ENCODE data around the gene BTF3. TPM values are rescaled to one million over a fixed set of nuclear protein-coding genes. Genes with fewer than 3 reads are reported as not detected.

BTF3 gene
- total RNA-seq, 1 experiment from 2014 or later, result 861 TPM

- Histone ChIP-seq H3K79me1 (ENCODE audit: insufficient read depth, low read depth, low read length, poor library complexity, severe bottlenecking) (no peaks in the 10 kb centered on the region), H3K4me2 (ENCODE audit: insufficient read depth, insufficient read length, low read length) (no peak overlapping the region), H4K91ac (ENCODE audit: insufficient read length, low read depth, low read length) (no peak overlapping the region), H2AFZ (ENCODE audit: low read length) (no peak overlapping the region), H2AK5ac (ENCODE audit: insufficient read length, low read length) (no peak overlapping the region), H3K23ac (ENCODE audit: insufficient read length, low read depth, low read length) (no peak overlapping the region), H2BK15ac (ENCODE audit: low read depth, low read length) (no peak overlapping the region), H4K5ac (ENCODE audit: insufficient read length, low read depth, low read length) (no peak overlapping the region), H3K9me3 (ENCODE audit: control insufficient read depth, low read depth, low read length) (no peaks in the 10 kb centered on the region), H3K56ac (ENCODE audit: insufficient read length, low read depth, low read length) (no peak overlapping the region), H2BK5ac (ENCODE audit: insufficient read length, low read length) (no peak overlapping the region), H3K27ac (ENCODE audit: insufficient read length, low read depth, low read length) (no peak overlapping the region), H3K18ac (ENCODE audit: insufficient read length, low read depth, low read length) (no peak overlapping the region), H3T11ph (ENCODE audit: low read length) (no peak overlapping the region), H3K79me2 (ENCODE audit: insufficient read depth, low read length) (no peaks in the 10 kb centered on the region), H4K8ac (replicated peaks; ENCODE audit: insufficient read length, low read depth, low read length) (no peak overlapping the region), H4K20me1 (ENCODE audit: control insufficient read depth, insufficient read depth, insufficient read length) (no peaks in the 10 kb centered on the region), H2BK120ac (ENCODE audit: low read depth, low read length, poor library complexity, severe bottlenecking) (no peak overlapping the region), H3K14ac (ENCODE audit: insufficient read depth, low read length) (no peak overlapping the region), H2BK20ac (ENCODE audit: low read depth, low read length, poor library complexity, severe bottlenecking) (no peak overlapping the region), H3K4ac (ENCODE audit: low read depth, low read length) (no peak overlapping the region), H2BK12ac (ENCODE audit: insufficient read length, low read depth, low read length) (no peak overlapping the region), H3K23me2 (ENCODE audit: insufficient read length, low read depth, low read length, poor library complexity, severe bottlenecking) (no peaks in the 10 kb centered on the region), H3K9ac (ENCODE audit: extremely low read depth, insufficient read length, low read length) (no peak overlapping the region), H3K27me3 (ENCODE audit: insufficient read depth, low read length) (no peaks in the 10 kb centered on the region), H3K4me1 (ENCODE audit: insufficient read depth, low read length) (no peaks in the 10 kb centered on the region)
- TF ChIP-seq, protein P1, sequence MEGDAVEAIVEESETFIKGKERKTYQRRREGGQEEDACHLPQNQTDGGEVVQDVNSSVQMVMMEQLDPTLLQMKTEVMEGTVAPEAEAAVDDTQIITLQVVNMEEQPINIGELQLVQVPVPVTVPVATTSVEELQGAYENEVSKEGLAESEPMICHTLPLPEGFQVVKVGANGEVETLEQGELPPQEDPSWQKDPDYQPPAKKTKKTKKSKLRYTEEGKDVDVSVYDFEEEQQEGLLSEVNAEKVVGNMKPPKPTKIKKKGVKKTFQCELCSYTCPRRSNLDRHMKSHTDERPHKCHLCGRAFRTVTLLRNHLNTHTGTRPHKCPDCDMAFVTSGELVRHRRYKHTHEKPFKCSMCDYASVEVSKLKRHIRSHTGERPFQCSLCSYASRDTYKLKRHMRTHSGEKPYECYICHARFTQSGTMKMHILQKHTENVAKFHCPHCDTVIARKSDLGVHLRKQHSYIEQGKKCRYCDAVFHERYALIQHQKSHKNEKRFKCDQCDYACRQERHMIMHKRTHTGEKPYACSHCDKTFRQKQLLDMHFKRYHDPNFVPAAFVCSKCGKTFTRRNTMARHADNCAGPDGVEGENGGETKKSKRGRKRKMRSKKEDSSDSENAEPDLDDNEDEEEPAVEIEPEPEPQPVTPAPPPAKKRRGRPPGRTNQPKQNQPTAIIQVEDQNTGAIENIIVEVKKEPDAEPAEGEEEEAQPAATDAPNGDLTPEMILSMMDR (conservative IDR thresholded peaks at IDR 0.05), result no peak
- Mint-ChIP-seq H3K27ac (no peak overlapping the region), H3K36me3 (ENCODE audit: insufficient read depth in 1 of 3, low read depth in 3 of 3) (peaks cover 0 to 13% (median 2%) of the 10 kb centered on the region in 3 experiments; a peak in 4 of 7 replicates), H3K4me1 (peaks cover 16 to 19% of the 10 kb centered on the region in 2 experiments), H3K4me3 (no peak overlapping the region), H3K27me3 (ENCODE audit: low read depth) (no peaks in the 10 kb centered on the region; the same call in 1 of the 2 replicates), H3K9me3 (peaks cover 16 to 17% of the 10 kb centered on the region in 2 experiments)
- WGBS (ENCODE audit: extremely low coverage, insufficient read length, low lambda C conversion rate), result no CpG with 5 or more reads among the region's 8 CpGs
- DNase-seq, result no peak
Observed at GRCh38 chr5:73469878-73470277, 28.4 kb upstream of the BTF3 start.

Data from H9 (cell line).